ENCODE data around the gene RPN2. TPM values are rescaled to one million over a fixed set of nuclear protein-coding genes. Genes with fewer than 3 reads are reported as not detected.

Gene RPN2
- total RNA-seq, 1 experiment from 2014 or later: 283 TPM

DNA sequence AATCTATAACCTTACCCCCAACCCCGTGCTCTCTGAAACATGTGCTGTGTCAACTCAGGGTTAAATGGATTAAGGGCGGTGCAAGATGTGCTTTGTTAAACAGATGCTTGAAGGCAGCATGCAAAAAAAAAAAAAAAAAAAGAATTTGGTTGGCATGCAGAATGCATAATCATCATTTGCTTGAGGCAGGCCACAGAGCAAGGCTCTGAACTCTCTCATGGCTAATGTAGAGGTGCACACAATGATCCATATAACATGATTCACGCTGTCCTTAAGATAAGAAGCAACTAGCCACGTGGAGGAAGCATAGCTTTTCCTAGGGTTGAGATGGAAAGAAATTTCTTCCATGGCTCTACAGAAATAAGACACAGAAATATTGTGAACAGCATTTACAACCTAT is 27.6 kb upstream of the RPN2 start:
- Histone ChIP-seq H3K36me3 (ENCODE audit: insufficient read depth, low read length) (no peaks in the 10 kb centered on the region), H3K27me3 (ENCODE audit: low read length) (no peaks in the 10 kb centered on the region), H3K9ac (ENCODE audit: low read length) (no peak overlapping the region), H3K4me3 (ENCODE audit: low read length) (no peak overlapping the region), H3K9me2 (replicated peaks; ENCODE audit: insufficient read depth, low read length) (no peaks in the 10 kb centered on the region), H3K79me2 (ENCODE audit: low read length) (no peaks in the 10 kb centered on the region), H3K4me2 (ENCODE audit: low read depth, low read length, poor library complexity, severe bottlenecking) (no peak overlapping the region), H3K9me3 (ENCODE audit: low read length) (no peaks in the 10 kb centered on the region), H3K4me1 (ENCODE audit: low read length) (no peaks in the 10 kb centered on the region), H2AFZ (ENCODE audit: low read length) (no peak overlapping the region), H3K27ac (ENCODE audit: low read length) (no peak overlapping the region), H4K20me1 (ENCODE audit: insufficient read depth, low read depth, low read length) (no peaks in the 10 kb centered on the region)
- no peak for DNase-seq

DNA sequence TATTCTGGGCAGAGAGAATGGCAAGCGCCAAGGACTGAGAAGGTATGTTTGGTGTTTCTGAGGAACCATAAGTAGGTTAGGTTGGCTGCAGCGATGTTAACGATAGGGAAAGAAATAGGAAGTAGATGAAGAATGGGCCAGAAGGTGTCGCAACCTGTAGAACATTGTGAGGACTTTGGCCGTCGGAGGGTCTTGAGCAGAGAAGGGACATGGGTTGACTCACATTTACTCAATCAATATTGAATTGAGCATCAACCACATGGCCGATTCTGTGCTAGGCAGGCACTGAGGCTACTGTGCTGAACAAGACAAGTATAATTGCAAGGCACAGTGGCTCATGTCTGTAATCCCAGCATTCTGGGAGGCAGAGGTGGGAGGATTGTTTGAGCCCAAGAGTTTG is 26.8 kb upstream of the RPN2 start:
- Histone ChIP-seq H3K9me2 (replicated peaks; ENCODE audit: insufficient read depth, low read length) (no peaks in the 10 kb centered on the region), H2AFZ (ENCODE audit: low read length) (no peak overlapping the region), H3K4me3 (ENCODE audit: low read length) (no peak overlapping the region), H3K36me3 (ENCODE audit: insufficient read depth, low read length) (no peaks in the 10 kb centered on the region), H3K27ac (ENCODE audit: low read length) (no peak overlapping the region), H3K9me3 (ENCODE audit: low read length) (no peaks in the 10 kb centered on the region), H3K79me2 (ENCODE audit: low read length) (no peaks in the 10 kb centered on the region), H4K20me1 (ENCODE audit: insufficient read depth, low read depth, low read length) (no peaks in the 10 kb centered on the region), H3K27me3 (ENCODE audit: low read length) (no peaks in the 10 kb centered on the region), H3K4me1 (ENCODE audit: low read length) (no peaks in the 10 kb centered on the region), H3K9ac (ENCODE audit: low read length) (no peak overlapping the region), H3K4me2 (ENCODE audit: low read depth, low read length, poor library complexity, severe bottlenecking) (no peak overlapping the region)
- DNase-seq: no peak

DNA sequence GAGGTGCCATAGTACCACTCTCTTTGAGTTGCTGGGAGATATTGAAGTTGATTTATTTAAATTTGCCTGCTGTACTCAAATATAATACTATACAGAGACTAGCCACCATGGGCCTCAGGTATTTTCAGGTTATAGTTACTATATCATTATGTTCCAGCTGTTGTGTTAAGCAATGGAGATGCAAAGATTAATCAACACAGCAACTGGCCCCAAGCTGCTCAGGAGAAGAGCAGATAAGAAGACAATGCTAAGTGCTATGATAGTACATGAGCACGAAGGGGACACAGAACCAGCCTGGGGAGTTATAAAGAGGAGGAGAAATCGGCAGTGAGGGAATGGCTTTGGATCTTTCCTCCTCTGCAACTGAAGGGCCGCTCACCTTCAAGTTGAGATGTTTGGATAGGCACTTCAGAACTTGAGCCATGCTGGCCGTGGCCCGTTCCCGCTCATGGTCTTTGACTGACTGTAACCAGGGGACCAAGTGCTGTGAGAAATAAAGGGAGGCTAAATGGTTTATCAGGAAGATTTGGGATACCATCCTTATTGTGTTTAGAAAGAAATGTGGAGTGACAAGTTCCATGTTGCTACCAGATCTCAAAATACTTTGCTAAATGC is 24.3 kb upstream of the RPN2 start:
- no peaks in the 10 kb centered on the region for H3K4me1 ChIP-seq (ENCODE audit: low read length)
- H3K27ac ChIP-seq (ENCODE audit: low read length): no peak overlapping the region
- H3K9me2 ChIP-seq (replicated peaks; ENCODE audit: insufficient read depth, low read length): no peaks in the 10 kb centered on the region
- no peak overlapping the region for H2AFZ ChIP-seq (ENCODE audit: low read length)
- H3K79me2 ChIP-seq (ENCODE audit: low read length): no peaks in the 10 kb centered on the region
- no peaks in the 10 kb centered on the region for H4K20me1 ChIP-seq (ENCODE audit: insufficient read depth, low read depth, low read length)
- DNase-seq: no peak
- no peak overlapping the region for H3K4me2 ChIP-seq (ENCODE audit: low read depth, low read length, poor library complexity, severe bottlenecking)
- no peak overlapping the region for H3K9ac ChIP-seq (ENCODE audit: low read length)
- H3K9me3 ChIP-seq (ENCODE audit: low read length): no peaks in the 10 kb centered on the region
- no peak overlapping the region for H3K4me3 ChIP-seq (ENCODE audit: low read length)
- no peaks in the 10 kb centered on the region for H3K27me3 ChIP-seq (ENCODE audit: low read length)
- H3K36me3 ChIP-seq (ENCODE audit: insufficient read depth, low read length): no peaks in the 10 kb centered on the region

DNA sequence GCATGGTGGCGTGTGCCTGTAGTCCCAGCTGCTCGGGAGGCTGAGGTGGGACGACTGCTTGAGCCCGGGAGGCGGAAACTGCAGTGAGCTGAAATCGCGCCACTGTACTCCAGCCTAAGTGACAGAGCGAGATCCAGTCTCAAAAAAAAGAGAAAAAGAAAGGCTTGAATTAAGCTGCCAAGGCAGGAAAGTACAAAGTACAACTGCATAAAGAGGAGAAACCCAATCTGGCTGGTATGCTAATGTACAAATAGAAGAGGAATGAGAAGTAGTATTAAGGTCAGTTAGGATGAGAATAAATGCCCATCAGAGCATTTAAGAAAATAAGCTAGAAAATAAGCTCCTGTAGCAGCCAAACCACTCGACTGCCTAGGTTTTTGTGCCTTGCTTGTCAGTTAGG is 23.1 kb upstream of the RPN2 start:
- Histone ChIP-seq H3K79me2 (ENCODE audit: low read length) (no peaks in the 10 kb centered on the region), H3K27ac (ENCODE audit: low read length) (no peak overlapping the region), H3K9me3 (ENCODE audit: low read length) (no peaks in the 10 kb centered on the region), H3K27me3 (ENCODE audit: low read length) (no peaks in the 10 kb centered on the region), H4K20me1 (ENCODE audit: insufficient read depth, low read depth, low read length) (no peaks in the 10 kb centered on the region), H3K9ac (ENCODE audit: low read length) (no peak overlapping the region), H3K4me2 (ENCODE audit: low read depth, low read length, poor library complexity, severe bottlenecking) (no peak overlapping the region), H3K4me3 (ENCODE audit: low read length) (no peak overlapping the region), H3K9me2 (replicated peaks; ENCODE audit: insufficient read depth, low read length) (no peaks in the 10 kb centered on the region), H3K4me1 (ENCODE audit: low read length) (no peaks in the 10 kb centered on the region), H2AFZ (ENCODE audit: low read length) (no peak overlapping the region), H3K36me3 (ENCODE audit: insufficient read depth, low read length) (no peaks in the 10 kb centered on the region)
- DNase-seq: no peak

DNA sequence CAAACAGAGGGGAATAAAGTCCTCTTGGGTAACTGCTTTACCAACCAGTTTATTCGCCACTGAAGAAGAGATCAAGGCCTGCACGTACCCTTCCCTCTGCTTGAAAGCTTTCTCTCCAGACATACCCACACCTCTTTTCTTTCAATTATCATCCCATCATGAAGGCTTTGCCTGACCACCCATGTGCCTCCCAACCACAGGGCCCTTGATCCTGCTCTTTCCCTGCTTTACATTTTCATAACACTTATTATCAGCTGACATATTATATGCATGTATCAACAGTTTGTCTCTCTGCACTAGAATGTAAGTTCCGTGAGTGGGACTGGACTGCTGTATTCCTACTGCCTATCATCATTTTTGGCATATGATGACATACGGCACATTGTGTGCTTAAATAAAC is 20.9 kb upstream of the RPN2 start:
- H3K27ac ChIP-seq (ENCODE audit: low read length): no peak overlapping the region
- H3K9me3 ChIP-seq (ENCODE audit: low read length): no peaks in the 10 kb centered on the region
- H3K36me3 ChIP-seq (ENCODE audit: insufficient read depth, low read length): no peaks in the 10 kb centered on the region
- no peaks in the 10 kb centered on the region for H3K9me2 ChIP-seq (replicated peaks; ENCODE audit: insufficient read depth, low read length)
- no peak overlapping the region for H2AFZ ChIP-seq (ENCODE audit: low read length)
- no peak overlapping the region for H3K4me3 ChIP-seq (ENCODE audit: low read length)
- H3K4me1 ChIP-seq (ENCODE audit: low read length): no peaks in the 10 kb centered on the region
- H3K4me2 ChIP-seq (ENCODE audit: low read depth, low read length, poor library complexity, severe bottlenecking): no peak overlapping the region
- H3K9ac ChIP-seq (ENCODE audit: low read length): no peak overlapping the region
- no peaks in the 10 kb centered on the region for H4K20me1 ChIP-seq (ENCODE audit: insufficient read depth, low read depth, low read length)
- H3K79me2 ChIP-seq (ENCODE audit: low read length): no peaks in the 10 kb centered on the region
- DNase-seq: no peak
- H3K27me3 ChIP-seq (ENCODE audit: low read length): no peaks in the 10 kb centered on the region

DNA sequence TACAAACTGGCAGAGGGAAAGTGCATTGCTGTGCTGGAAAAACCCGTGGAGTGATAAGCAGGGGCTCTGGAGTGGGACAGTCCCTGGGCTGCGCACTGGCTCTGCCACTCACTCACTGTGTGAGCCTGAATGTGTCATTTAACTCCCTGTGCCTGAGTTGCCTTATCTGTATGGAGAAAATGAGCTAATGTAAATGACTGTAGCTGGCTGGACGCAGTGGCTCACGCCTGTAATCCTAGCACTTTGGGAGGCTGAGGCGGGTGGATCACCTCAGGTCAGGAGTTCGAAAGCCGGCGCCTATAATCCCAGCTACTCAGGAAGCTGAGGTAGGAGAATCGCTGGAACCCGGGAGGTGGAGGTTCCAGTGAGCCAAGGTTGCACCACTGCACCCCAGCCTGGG is 18.4 kb upstream of the RPN2 start:
- Histone ChIP-seq H3K4me3 (ENCODE audit: low read length) (no peak overlapping the region), H3K9me2 (replicated peaks; ENCODE audit: insufficient read depth, low read length) (no peaks in the 10 kb centered on the region), H3K4me2 (ENCODE audit: low read depth, low read length, poor library complexity, severe bottlenecking) (no peak overlapping the region), H3K79me2 (ENCODE audit: low read length) (no peaks in the 10 kb centered on the region), H3K9me3 (ENCODE audit: low read length) (no peaks in the 10 kb centered on the region), H2AFZ (ENCODE audit: low read length) (no peak overlapping the region), H3K4me1 (ENCODE audit: low read length) (no peaks in the 10 kb centered on the region), H3K36me3 (ENCODE audit: insufficient read depth, low read length) (no peaks in the 10 kb centered on the region), H3K27ac (ENCODE audit: low read length) (no peak overlapping the region), H4K20me1 (ENCODE audit: insufficient read depth, low read depth, low read length) (no peaks in the 10 kb centered on the region), H3K27me3 (ENCODE audit: low read length) (no peaks in the 10 kb centered on the region), H3K9ac (ENCODE audit: low read length) (no peak overlapping the region)
- DNase-seq: no peak

DNA sequence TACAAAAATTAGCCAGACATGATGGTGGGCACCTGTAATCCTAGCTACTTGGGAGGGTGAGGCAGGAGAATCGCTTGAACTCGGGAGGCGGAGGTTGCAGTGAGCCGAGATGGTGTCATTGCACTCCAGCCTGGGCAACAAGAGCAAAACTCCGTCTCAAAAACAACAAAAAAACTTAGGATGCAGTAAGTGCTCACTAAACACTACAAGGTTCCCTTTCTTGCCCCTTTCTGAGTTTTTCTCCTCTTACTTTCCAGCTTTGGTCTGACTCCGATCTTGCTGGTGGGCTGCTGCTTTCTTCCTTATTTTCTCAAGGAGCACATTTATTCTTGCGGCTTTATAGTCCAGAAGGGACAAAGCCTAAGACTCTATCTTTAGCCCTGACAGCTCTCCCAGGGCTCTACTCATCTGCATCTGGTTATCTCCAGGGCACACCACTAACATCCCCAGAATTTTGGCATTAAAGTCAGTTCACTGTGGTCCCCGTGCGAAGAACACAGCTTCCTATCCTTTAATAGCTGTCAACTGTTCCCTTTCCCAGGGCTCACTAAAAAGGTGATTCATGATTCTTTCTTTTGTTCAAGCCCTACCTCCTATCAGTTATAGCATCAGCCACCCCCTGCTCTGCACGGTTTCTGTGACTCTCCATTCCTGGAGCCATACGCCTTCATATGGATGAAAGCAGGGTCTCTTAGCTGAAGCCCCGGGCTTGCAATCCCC is 17.1 kb upstream of the RPN2 start:
- Histone ChIP-seq H3K9me3 (ENCODE audit: low read length) (no peaks in the 10 kb centered on the region), H3K9me2 (replicated peaks; ENCODE audit: insufficient read depth, low read length) (no peaks in the 10 kb centered on the region), H3K27me3 (ENCODE audit: low read length) (no peaks in the 10 kb centered on the region), H3K36me3 (ENCODE audit: insufficient read depth, low read length) (no peaks in the 10 kb centered on the region), H3K4me2 (ENCODE audit: low read depth, low read length, poor library complexity, severe bottlenecking) (no peak overlapping the region), H4K20me1 (ENCODE audit: insufficient read depth, low read depth, low read length) (no peaks in the 10 kb centered on the region), H3K4me3 (ENCODE audit: low read length) (no peak overlapping the region), H2AFZ (ENCODE audit: low read length) (no peak overlapping the region), H3K9ac (ENCODE audit: low read length) (no peak overlapping the region), H3K79me2 (ENCODE audit: low read length) (no peaks in the 10 kb centered on the region), H3K27ac (ENCODE audit: low read length) (no peak overlapping the region), H3K4me1 (ENCODE audit: low read length) (no peaks in the 10 kb centered on the region)
- no peak for DNase-seq

DNA sequence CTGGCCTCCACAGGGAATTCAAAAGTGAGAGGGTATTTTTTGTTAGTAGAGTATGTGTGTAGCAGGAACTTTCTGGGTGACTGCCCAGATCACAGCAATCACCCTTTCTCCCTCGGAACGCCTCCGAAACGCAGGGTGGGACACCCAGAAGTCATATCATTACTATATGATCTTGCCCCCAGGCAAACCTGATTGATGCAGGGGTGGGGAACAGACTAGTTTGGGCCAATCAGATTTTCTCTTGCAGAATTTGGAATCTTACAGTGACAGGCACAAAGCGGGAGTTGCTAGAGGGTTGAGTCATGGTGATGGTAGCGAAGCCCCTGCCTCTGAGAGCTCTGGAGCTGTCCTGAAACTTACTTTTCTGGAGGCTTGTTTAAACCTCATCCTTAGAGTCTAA is 16.5 kb upstream of the RPN2 start:
- Histone ChIP-seq H3K27me3 (ENCODE audit: low read length) (no peaks in the 10 kb centered on the region), H2AFZ (ENCODE audit: low read length) (no peak overlapping the region), H3K4me3 (ENCODE audit: low read length) (no peak overlapping the region), H4K20me1 (ENCODE audit: insufficient read depth, low read depth, low read length) (no peaks in the 10 kb centered on the region), H3K9ac (ENCODE audit: low read length) (no peak overlapping the region), H3K27ac (ENCODE audit: low read length) (no peak overlapping the region), H3K9me3 (ENCODE audit: low read length) (no peaks in the 10 kb centered on the region), H3K4me2 (ENCODE audit: low read depth, low read length, poor library complexity, severe bottlenecking) (no peak overlapping the region), H3K79me2 (ENCODE audit: low read length) (no peaks in the 10 kb centered on the region), H3K36me3 (ENCODE audit: insufficient read depth, low read length) (no peaks in the 10 kb centered on the region), H3K9me2 (replicated peaks; ENCODE audit: insufficient read depth, low read length) (no peaks in the 10 kb centered on the region), H3K4me1 (ENCODE audit: low read length) (no peaks in the 10 kb centered on the region)
- DNase-seq: no peak
